GM13977 (cell line): ENCODE measurements around the gene ZNF362.

Experiments
- DNase-seq: peaks from one replicate; pipeline ENCODE4 v3.0.0; 2012; ENCODE audit warnings: low spot score
- CTCF ChIP-seq: IDR thresholded peaks from 2 replicates; pipeline ENCODE4 v1.5.1; 2012; ENCODE audit warnings: mild to moderate bottlenecking, control low read depth; ENCODE audit not compliant: insufficient read depth; ENCODE audit errors: extremely low read depth, missing control alignments
- in situ Hi-C: fragments of 300-500 bp; cut with MboI; formaldehyde crosslinking; loops from one replicate; pipeline ENCODE4 v1.12.0; 2022; ENCODE audit warnings: low sequenced_read_pairs, low pct_unique_long_range_greater_than_20kb, mixed read lengths, inconsistent platforms; ENCODE audit not compliant: unreplicated experiment

ZNF362 gene

GRCh38 chr1:33257772-33258712 is 1.8 kb downstream of the ZNF362 start:
- DNase-seq, result no peak
- no peak for TF ChIP-seq CTCF
- in situ Hi-C loops, result no loop called here

- no peak for DNase-seq
- in situ Hi-C loops, result no loop called here
- TF ChIP-seq CTCF, result no peak
These were observed 2.5 kb downstream of the ZNF362 start for GRCh38 chr1:33258788-33259274.

GRCh38 chr1:33259879-33260278 is 3.6 kb downstream of the ZNF362 start:
- no peak for TF ChIP-seq CTCF
- DNase-seq, result no peak
- in situ Hi-C loops, result no loop called here

GRCh38 chr1:33260439-33260838 is 4.1 kb downstream of the ZNF362 start:
- in situ Hi-C loops, result no loop called here
- no peak for TF ChIP-seq CTCF
- DNase-seq, result no peak

GRCh38 chr1:33261344-33261743 is 5.1 kb downstream of the ZNF362 start:
- DNase-seq, result no peak
- in situ Hi-C loops, result no loop called here
- TF ChIP-seq CTCF, result no peak

- no peak for TF ChIP-seq CTCF
- in situ Hi-C loops, result no loop called here
- DNase-seq, result no peak
These were observed 7.7 kb downstream of the ZNF362 start for GRCh38 chr1:33263890-33264504.
